GM20000 (cell line): ENCODE results near the gene FXYD6.

Source experiments
- DNase-seq: peaks from one replicate; pipeline ENCODE4 v3.0.0; 2012; ENCODE audit warnings: low spot score
- TF ChIP-seq, protein P1 (sequence below): IDR thresholded peaks from 2 replicates; pipeline ENCODE4 v1.5.1; 2012; ENCODE audit warnings: mild to moderate bottlenecking, control low read depth; ENCODE audit errors: extremely low read depth, missing control alignments

FXYD6 gene

DNA sequence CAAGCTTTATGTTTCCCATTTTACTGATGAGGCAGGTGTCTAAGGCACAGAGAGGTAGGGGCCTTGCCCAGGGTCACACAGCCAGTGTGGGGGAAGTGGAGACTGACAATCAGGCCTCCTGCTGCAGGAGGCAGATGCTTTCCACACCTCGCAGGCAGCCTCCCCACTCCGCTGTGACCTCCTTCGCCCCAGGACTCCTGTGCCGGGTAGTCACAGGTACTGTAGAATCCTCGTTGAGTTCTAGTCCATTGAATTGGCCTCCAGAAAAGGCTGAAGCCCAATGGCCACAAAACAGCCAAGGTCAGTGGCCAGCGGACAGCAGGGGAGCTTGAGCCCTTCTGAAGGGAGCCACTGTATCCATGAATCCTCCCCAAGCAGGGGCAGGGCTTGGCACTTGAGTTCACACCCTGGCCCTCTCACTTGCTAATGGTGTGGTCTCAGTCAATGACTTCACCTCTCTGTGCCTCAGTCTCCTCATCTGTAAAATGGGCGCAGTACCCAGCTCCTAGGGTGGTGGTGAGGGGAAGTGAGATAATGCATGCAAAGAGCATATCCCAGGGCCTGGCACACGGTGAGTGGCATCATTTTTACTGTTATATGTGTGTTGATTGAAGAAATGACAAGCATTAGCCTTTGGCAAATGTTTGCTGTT lies 50.8 kb downstream of the FXYD6 start:
- TF ChIP-seq, protein P1, sequence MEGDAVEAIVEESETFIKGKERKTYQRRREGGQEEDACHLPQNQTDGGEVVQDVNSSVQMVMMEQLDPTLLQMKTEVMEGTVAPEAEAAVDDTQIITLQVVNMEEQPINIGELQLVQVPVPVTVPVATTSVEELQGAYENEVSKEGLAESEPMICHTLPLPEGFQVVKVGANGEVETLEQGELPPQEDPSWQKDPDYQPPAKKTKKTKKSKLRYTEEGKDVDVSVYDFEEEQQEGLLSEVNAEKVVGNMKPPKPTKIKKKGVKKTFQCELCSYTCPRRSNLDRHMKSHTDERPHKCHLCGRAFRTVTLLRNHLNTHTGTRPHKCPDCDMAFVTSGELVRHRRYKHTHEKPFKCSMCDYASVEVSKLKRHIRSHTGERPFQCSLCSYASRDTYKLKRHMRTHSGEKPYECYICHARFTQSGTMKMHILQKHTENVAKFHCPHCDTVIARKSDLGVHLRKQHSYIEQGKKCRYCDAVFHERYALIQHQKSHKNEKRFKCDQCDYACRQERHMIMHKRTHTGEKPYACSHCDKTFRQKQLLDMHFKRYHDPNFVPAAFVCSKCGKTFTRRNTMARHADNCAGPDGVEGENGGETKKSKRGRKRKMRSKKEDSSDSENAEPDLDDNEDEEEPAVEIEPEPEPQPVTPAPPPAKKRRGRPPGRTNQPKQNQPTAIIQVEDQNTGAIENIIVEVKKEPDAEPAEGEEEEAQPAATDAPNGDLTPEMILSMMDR: no peak
- DNase-seq: no peak

DNA sequence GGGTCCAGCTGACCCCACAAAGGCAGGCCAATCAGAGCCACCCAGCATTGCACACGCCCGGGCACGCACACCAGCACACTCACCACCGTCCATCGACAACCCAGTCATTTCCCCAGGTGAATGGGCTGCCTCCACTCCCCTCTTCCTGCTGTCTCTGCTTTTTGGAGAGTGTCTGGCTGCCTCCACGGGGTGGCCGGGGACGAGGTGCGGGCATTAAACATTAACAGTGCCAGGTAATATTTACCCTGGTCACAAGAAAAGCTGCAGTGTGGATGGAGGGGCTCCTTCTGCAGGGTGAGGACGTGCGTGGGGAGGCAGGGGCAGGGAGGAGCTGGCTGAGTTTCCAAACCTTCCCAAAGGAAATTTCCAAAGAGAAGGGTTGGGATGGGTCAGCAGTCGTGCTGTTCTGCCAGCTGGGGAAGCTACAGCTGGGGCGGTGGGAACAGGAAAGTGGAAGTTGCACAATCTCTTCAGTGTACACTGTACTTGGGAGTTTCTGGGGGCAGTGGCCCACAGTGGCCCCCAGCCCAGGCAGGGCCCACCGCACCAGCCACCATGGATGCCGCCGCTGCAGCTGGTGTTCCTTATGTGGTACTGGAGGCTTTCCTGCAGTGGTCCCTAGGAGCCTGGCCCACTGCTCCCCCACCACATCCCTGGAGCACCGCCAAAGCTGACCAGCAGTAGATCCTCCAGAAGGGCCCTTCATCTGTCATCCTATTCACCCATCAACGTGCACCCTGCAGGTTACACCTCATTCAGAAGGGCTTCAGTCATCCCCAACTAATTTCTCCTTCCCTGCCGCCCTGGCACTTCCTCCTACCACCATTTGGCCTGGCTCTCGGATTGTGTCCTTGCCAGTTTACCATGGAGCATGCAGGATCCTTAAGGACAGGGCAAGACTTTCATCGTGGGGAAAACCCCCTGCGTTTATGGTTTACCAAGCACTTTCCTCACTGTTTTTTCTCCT lies 51.6 kb downstream of the FXYD6 start, which contains the start of gene FXYD2:
Gene FXYD2 (minus strand): TSS at position 174 of the 967 bp plus-strand sequence. CDS start 66 bp downstream, at position 108.
- no peak for DNase-seq
- TF ChIP-seq, protein P1: no peak

DNA sequence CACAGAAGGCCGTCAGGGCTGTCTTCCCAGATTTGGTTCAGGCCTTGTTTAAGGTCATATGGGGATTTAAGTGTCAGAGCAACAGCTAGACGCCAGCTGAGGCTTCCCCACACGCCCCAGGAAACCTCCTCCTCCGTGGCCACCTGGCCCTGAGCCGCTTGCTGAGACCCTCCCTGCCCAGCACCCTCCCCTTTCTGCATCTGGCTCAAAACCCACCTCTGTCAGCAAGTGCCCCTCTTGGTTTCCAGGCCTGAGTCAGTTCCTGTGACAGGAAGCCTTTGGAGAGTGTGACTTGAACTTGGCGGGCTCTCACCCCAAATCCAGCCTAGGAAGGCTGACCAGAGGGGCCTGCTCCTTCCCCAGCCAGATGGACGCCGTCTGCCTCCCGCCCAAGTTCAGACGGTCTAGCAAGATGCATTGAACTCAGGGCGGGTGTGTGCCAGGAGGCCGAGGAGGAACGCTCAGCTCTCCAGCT lies 52.5 kb downstream of the FXYD6 start:
- no peak for DNase-seq
- TF ChIP-seq, protein P1: no peak

DNA sequence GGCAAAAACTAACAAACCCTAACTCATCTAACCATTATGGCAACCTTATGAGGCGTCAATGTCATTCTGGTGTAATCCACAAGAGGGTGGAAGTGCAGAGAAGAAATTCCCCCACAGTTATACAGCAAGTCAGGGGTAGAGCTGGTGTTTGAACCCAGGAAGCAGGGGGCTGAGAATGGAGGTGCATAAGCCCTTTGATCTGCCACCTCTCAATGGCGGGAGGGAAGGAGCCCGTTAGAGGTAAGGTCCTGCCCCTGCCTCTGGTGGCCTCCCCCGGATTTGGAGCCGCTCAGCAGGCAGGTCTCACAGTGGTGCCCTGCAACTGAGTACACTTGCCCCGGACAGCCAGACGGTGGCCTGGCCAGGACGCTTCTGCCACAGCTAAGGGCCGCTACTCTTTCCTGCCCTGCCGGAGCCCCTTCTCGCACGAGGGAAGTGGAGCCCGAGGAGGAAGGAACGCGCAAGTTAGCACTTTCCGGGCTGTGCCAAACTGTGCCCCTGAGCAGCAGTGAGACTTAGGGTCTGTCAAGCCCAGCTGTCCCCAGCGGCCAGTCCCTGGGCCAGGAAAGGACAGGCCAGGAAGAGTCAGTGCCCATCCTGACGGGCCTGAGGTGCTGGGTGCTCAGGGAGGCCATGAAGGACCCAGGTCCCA lies 53.0 kb downstream of the FXYD6 start:
- TF ChIP-seq, protein P1: peak; percentile 20
- DNase-seq: no peak

DNA sequence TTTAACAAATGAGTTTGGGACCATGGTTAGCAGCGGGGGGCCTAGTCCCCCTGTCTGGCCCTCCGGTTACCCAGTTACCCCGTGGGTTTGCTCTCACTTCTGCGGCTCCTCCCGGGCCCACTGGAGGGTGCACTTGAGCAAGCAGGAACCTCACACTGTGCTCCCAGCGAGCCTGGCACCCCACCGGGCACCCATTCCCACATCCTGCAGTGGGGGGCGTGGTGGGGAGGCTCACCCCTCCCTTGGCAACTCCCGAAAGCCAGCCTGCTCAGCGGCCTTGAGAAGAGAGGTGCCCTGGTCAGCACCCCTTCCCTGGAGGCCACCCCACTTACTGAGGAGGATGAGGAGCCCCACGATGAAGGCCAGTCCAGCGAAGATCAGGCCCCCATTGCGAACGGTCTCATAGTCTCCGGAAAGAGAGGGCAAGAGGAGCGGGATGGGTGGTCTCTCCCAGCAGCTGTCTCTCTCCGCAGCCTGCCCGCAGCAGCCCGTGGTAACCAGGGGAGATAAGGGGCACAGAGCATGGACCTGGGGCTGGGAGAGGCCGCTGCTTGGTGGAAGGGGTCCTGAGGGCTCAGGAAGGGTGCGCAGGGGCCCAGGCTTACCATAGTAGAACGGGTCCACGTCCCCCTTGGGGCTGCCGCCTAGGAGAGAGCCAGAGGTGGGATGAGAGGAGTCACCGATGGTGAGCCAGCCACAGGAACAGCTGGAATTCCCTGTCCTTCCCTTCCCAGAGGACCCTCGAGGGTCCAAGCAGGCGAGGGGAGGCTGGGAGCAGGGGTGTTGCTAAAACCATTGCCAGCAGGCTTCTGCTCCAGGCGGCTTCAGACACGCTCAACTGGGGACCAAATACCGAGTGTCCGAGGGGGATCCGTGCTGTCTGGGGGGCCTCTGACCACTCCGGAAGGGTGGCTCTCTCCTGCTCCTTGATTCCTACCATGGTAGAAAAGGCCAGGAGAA lies 54.1 kb downstream of the FXYD6 start:
- no peak for DNase-seq
- TF ChIP-seq, protein P1: peak; percentile 63

DNA sequence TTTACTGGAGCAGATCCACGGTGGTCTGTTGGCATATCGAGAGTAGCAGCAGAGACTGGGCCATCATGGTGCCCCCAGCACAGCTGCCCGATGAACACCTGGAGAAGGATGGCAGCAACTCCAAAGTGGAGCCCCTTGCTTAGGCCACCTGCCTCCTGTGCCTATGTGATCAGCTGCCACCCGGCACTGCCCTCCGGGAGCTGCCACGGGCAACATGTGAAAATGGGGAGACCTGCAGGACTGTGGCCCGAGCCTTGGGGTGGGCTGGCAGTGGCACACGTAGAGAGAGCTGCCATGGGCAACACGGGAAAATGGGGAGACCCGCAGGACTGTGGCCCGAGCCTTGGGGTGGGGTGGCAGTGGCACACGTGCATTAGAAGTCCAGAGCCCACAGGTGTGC lies 55.0 kb downstream of the FXYD6 start:
- DNase-seq: no peak
- TF ChIP-seq, protein P1: no peak
